PC-9 (cell line): ENCODE data around the gene LYG1.

Experiments used
- CTCF ChIP-seq: fragments of 200-600 bp; sonication (generic); conservative IDR thresholded peaks from 2 replicates; pipeline ENCODE4 v1.6.1; 2017; ENCODE audit warnings: mixed run types, antibody characterized with exemption, mild to moderate bottlenecking, moderate library complexity
- EZH2 ChIP-seq: fragments of 200-600 bp; sonication (generic); IDR thresholded peaks from 2 replicates; pipeline ENCODE4 v1.8.0; 2017; ENCODE audit warnings: antibody characterized with exemption, low read depth

GRCh38 chr2:99335911-99336803 lies 35.2 kb upstream of the LYG1 start, which contains the start of gene TXNDC9:
- no peak for TF ChIP-seq CTCF
- no peak for TF ChIP-seq EZH2
